A549 (cell line): Measurements from ENCODE around the gene TNS1. TPM values are rescaled to one million over a fixed set of nuclear protein-coding genes. Genes with fewer than 3 reads are reported as not detected.

ENCODE experiments used
- ATAC-seq, 2 experiments: fragments of 200-7000 bp in 1 of 2; fragments of >200 bp in 1 of 2; cut with Nextera tagmentation in 1 of 2; cut with Tn5 transposase in 1 of 2; 3 replicates each; pipeline versions ENCODE4 v1.8.0 to v1.9.1; 2018 to 2020; ENCODE audit warnings: mild to moderate bottlenecking in 1 of 2, moderate library complexity in 1 of 2
- CTCF ChIA-PET: fragments of 300-600 bp; sonication (Branson Sonifier 250); formaldehyde crosslinking; extraction: SDS; loops from one replicate; lab custom pipeline; 2021; ENCODE audit warnings: antibody characterized with exemption, inconsistent platforms; lab: Yijun Ruan, JAX
- POLR2A ChIA-PET: fragments of 350-600 bp; formaldehyde crosslinking; extraction: SDS; loops from one replicate; lab custom pipeline; 2021; ENCODE audit warnings: antibody characterized with exemption, inconsistent platforms; lab: Yijun Ruan, JAX
- DNase-seq, 2 experiments: peaks; one replicate each; pipeline versions ENCODE4 v3.0.0 to v3.0.0-alpha.2; 2011 to 2016; ENCODE audit warnings: low read depth in 1 of 2, low spot score in 1 of 2
- FAIRE-seq: peaks from 2 replicates; lab custom pipeline; 2011; peaks lifted over from hg19 to GRCh38; lab: Jason Lieb, UNC
- H3K27ac ChIP-seq, 2 experiments: fragments of >200 bp; sonication (Bioruptor Twin); formaldehyde crosslinking; 3 replicates each; pipeline ENCODE4 v1.5.1; 2016 to 2017
- H3K4me1 ChIP-seq: fragments of >200 bp; sonication (Bioruptor Twin); formaldehyde crosslinking; 3 replicates; pipeline ENCODE4 v1.6.1; 2016
- H3K4me2 ChIP-seq: fragments of >200 bp; sonication (Bioruptor Twin); formaldehyde crosslinking; 3 replicates; pipeline ENCODE4 v1.6.1; 2016
- H3K4me3 ChIP-seq: fragments of >200 bp; sonication (Bioruptor Twin); formaldehyde crosslinking; 3 replicates; pipeline ENCODE4 v1.5.1; 2016
- H3K9me3 ChIP-seq: fragments of >200 bp; sonication (Bioruptor Twin); formaldehyde crosslinking; 3 replicates; pipeline ENCODE4 v1.6.1; 2016
- ATOH8 ChIP-seq: fragments of 250-450 bp; sonication (Bioruptor Pico); IDR thresholded peaks from 2 replicates; pipeline ENCODE4 v1.5.0; 2020; ENCODE audit warnings: low read depth, mild to moderate bottlenecking, moderate library complexity
- CHD2 ChIP-seq: fragments of 150-350 bp; IDR thresholded peaks from 2 replicates; pipeline ENCODE4 v1.6.1; 2014; ENCODE audit warnings: low read length; ENCODE audit not compliant: partially characterized antibody
- EHF ChIP-seq: fragments of 250-450 bp; sonication (Bioruptor Pico); IDR thresholded peaks from 2 replicates; pipeline ENCODE4 v1.5.0; 2020; ENCODE audit warnings: mild to moderate bottlenecking
- FOSB ChIP-seq: fragments of 250-450 bp; sonication (Bioruptor Pico); IDR thresholded peaks from 2 replicates; pipeline ENCODE4 v1.5.0; 2020; ENCODE audit warnings: mild to moderate bottlenecking, moderate library complexity
- FOSL2 ChIP-seq, 2 experiments: fragments of 450-650 bp in 1 of 2; fragments of >200 bp in 1 of 2; sonication (Bioruptor Twin) in 1 of 2; formaldehyde crosslinking; IDR thresholded peaks; 2 replicates each; pipeline versions ENCODE4 v1.5.0 to v1.6.1; 2016 to 2020; ENCODE audit warnings: mild to moderate bottlenecking in 1 of 2, moderate library complexity in 1 of 2
- KDM1A ChIP-seq: fragments of 200-600 bp; sonication (generic); IDR thresholded peaks from 2 replicates; pipeline ENCODE4 v1.6.1; 2016; ENCODE audit warnings: low read depth, mild to moderate bottlenecking
- PHF8 ChIP-seq: fragments of 200-600 bp; sonication (generic); IDR thresholded peaks from 2 replicates; pipeline ENCODE4 v1.6.1; 2016; ENCODE audit warnings: low read depth, mild to moderate bottlenecking, antibody characterized with exemption, moderate library complexity, borderline replicate concordance
- TP53 ChIP-seq: fragments of 250-450 bp; sonication (Bioruptor Pico); IDR thresholded peaks from 2 replicates; pipeline ENCODE4 v1.5.0; 2021; ENCODE audit warnings: mild to moderate bottlenecking, moderate library complexity
- ZFP36 ChIP-seq: fragments of 450-650 bp; IDR thresholded peaks from 2 replicates; pipeline ENCODE4 v1.6.1; 2014; ENCODE audit warnings: borderline replicate concordance; ENCODE audit not compliant: partially characterized antibody
- ZNF302 ChIP-seq: fragments of 250-450 bp; sonication (Bioruptor Pico); IDR thresholded peaks from 2 replicates; pipeline ENCODE4 v1.9.0; 2021; ENCODE audit warnings: inconsistent platforms, mild to moderate bottlenecking, moderate library complexity
- WGBS: methylation state at CpG from one replicate; pipeline ENCODE4 v1.1.6; 2017; ENCODE audit errors: missing lambda C conversion rate; 5-methylcytosine and 5-hydroxymethylcytosine counted together
- polyA plus RNA-seq, 4 experiments: library from polyadenylated mRNA; depleted of rRNA in 3 of 4; stranded (reverse); fragments of >200 nt; fragmentation: RNase III in 1 of 4; extraction: RNeasy Plus Mini Kit Qiagen cat#74134 plus additional on column Dnase treatment in 1 of 4; gene quantifications; 2 replicates in 3 of 4; 3 replicates in 1 of 4; pipeline ENCODE4 v1.2.3, GENCODE V29; 2011 to 2017
- TF ChIP-seq, protein P1 (sequence below): IDR thresholded peaks from 2 replicates; pipeline ENCODE4 v1.6.1; 2012
- TF ChIP-seq, protein P2 (sequence below): fragments of 250-450 bp; sonication (Bioruptor Pico); IDR thresholded peaks from 2 replicates; pipeline ENCODE4 v1.5.0; 2021; ENCODE audit warnings: mild to moderate bottlenecking, moderate library complexity, borderline replicate concordance
- TF ChIP-seq, protein P3 (sequence below): IDR thresholded peaks from 2 replicates; pipeline ENCODE4 v1.6.1; 2012

TNS1 gene
- polyA plus RNA-seq, 2 of the 4 experiments (the other 2 are of a cell fraction) = 4.9 to 10.6 TPM

DNA sequence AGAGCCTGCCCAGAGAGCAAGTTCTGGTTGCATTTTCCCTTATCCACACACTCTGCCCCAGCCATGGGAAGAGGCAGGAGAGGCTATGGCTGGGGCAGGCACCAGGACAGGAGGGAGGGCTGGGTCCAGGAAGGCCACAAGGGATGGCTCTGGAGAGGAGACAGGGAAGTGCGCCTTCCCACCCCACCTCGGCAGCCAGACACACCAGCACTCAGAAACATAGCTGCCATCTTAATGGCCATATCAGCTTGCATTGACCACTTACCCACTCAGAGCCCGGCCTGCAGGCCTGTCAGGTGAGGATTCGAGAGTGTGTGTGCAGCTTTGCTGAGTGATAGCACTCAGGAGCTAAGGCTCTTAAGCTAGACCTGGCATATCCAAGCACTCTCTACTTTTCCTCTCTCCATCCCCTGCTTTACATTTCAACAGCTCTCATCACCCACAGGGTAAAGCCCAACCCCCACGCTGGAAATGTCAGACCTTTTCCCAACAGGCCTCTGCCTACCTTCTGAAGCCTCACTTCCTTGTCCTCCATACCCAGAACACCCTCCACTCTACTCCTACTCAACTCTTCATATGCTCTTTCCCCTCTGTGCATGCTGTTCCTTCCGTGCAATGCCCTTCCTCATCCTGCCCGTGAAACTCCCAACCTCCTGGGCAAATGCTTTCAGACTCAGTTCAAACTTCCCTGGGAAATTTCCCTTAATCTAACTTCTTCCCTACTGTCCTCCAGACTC, 147.9 kb downstream of the TNS1 start:
- Histone ChIP-seq H3K4me1 (peaks cover 36% of the 10 kb centered on the region), H3K9me3 (no peaks in the 10 kb centered on the region), H3K27ac (no peak overlapping the region), H3K4me2 (no peak overlapping the region), H3K4me3 (no peak overlapping the region)
- no peak for TF ChIP-seq ATOH8 (CRISPR knock-in tag)
- no peak for TF ChIP-seq FOSL2 (IDR thresholded peaks at IDR 0.05)
- no peak for TF ChIP-seq FOSL2 (CRISPR knock-in tag; IDR thresholded peaks at IDR 0.05)
- no peak for TF ChIP-seq FOSB (CRISPR knock-in tag)
- TF ChIP-seq, protein P1, sequence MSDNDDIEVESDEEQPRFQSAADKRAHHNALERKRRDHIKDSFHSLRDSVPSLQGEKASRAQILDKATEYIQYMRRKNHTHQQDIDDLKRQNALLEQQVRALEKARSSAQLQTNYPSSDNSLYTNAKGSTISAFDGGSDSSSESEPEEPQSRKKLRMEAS = no peak
- DNase-seq = no peak
- WGBS = 73% methylated on average over 6 of the region's 7 CpGs
- FAIRE-seq = no peak
- POLR2A ChIA-PET = no interaction called here
- CTCF ChIA-PET = interaction anchor here (0.9 to 1.4 kb wide), 5 partner anchors 10 to 69 kb away, joined by 3 to 5 read pairs (median 3); no protein-coding TSS in a partner anchor
- ATAC-seq = no peak

GRCh38 chr2:217853961-217854360, 148.8 kb downstream of the TNS1 start:
- H3K4me2 ChIP-seq = no peak overlapping the region

DNA sequence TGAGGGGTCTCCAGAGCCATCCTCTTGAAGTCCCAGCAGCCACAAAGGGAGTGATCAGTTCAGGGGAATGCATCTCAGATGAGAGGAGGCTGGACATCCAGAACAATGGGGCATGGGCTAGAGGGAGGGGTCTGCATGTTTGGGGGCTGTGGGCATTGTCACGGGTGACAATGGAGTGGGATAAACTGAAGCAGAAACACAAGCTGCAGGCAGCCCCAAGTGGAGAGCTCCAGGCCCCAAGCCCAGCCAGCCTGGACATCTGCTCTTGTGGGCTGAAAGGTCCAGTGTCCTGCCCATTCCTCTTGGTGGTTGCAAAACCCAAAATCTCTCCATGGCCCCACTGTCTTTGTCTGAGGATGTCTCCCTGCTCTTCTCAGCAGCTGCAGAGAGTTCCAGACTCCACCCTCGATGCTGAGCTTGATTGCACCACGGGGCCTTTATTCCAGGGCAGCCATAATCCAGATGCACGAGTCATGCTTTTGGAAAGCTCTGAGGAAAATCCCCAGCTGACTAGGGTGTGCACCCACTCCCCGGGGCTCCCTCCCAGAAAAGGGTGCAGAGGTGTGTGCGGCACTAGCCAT, 149.4 kb downstream of the TNS1 start:
- no peak for FAIRE-seq
- DNase-seq = peak in 1 of 2 experiments; percentile 8
- Histone ChIP-seq H3K4me2 (no peak overlapping the region), H3K4me3 (no peak overlapping the region), H3K4me1 (peaks cover 39% of the 10 kb centered on the region), H3K27ac (peak overlapping the region in 1 of 2 experiments; percentile 12; a peak in 3 of 6 replicates), H3K9me3 (no peaks in the 10 kb centered on the region)
- TF ChIP-seq, protein P2, sequence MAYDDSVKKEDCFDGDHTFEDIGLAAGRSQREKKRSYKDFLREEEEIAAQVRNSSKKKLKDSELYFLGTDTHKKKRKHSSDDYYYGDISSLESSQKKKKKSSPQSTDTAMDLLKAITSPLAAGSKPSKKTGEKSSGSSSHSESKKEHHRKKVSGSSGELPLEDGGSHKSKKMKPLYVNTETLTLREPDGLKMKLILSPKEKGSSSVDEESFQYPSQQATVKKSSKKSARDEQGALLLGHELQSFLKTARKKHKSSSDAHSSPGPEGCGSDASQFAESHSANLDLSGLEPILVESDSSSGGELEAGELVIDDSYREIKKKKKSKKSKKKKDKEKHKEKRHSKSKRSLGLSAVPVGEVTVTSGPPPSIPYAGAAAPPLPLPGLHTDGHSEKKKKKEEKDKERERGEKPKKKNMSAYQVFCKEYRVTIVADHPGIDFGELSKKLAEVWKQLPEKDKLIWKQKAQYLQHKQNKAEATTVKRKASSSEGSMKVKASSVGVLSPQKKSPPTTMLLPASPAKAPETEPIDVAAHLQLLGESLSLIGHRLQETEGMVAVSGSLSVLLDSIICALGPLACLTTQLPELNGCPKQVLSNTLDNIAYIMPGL (CRISPR knock-in tag) = no peak
- TF ChIP-seq, protein P3, sequence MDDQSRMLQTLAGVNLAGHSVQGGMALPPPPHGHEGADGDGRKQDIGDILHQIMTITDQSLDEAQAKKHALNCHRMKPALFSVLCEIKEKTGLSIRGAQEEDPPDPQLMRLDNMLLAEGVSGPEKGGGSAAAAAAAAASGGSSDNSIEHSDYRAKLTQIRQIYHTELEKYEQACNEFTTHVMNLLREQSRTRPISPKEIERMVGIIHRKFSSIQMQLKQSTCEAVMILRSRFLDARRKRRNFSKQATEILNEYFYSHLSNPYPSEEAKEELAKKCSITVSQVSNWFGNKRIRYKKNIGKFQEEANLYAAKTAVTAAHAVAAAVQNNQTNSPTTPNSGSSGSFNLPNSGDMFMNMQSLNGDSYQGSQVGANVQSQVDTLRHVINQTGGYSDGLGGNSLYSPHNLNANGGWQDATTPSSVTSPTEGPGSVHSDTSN = no peak
- TF ChIP-seq PHF8 (no peak), KDM1A (no peak), CHD2 (no peak), EHF (CRISPR knock-in tag) (no peak), ZNF302 (no peak), ZFP36 (no peak)
- ChIA-PET CTCF (interaction anchor here (1.0 to 1.4 kb wide), 4 partner anchors 33 to 68 kb away, joined by 3 to 4 read pairs (median 4); no protein-coding TSS in a partner anchor), POLR2A (no interaction called here)
- peak; percentile 23 to 36; a peak in 3 of 6 replicates for ATAC-seq
- WGBS = 43% methylated on average over 4 of the region's 6 CpGs

More at GRCh38 chr2:217853961-217854360, 148.8 kb downstream of the TNS1 start:
- ATAC-seq (no peak), DNase-seq (no peak), FAIRE-seq (no peak)
- Histone ChIP-seq H3K27ac (no peak overlapping the region), H3K4me3 (no peak overlapping the region), H3K4me1 (peaks cover 39% of the 10 kb centered on the region), H3K9me3 (no peaks in the 10 kb centered on the region)
- 69% methylated on average over 3 of the region's 3 CpGs for WGBS
- POLR2A ChIA-PET = no interaction called here
- CTCF ChIA-PET = interaction anchor here (1.2 to 1.4 kb wide), 3 partner anchors 42 to 69 kb away, joined by 3 to 4 read pairs (median 3); no protein-coding TSS in a partner anchor
- TF ChIP-seq CHD2 = no peak
- no peak for TF ChIP-seq TP53
